HG03139 (cell line): Measurements from ENCODE around the gene PLPP3.
A peak's percentile ranks its signal among the peaks of the same experiment; 100 is the strongest.

ENCODE experiments used
- ATAC-seq: cut with Tn5 transposase; IDR thresholded peaks from one replicate; pipeline ENCODE4 v1.9.1; 2021; ENCODE audit not compliant: unreplicated experiment

PLPP3 gene

GRCh38 chr1:56501888-56502287, 77.5 kb downstream of the PLPP3 start:
- no peak for ATAC-seq

- no peak for ATAC-seq
These were observed 77.9 kb downstream of the PLPP3 start for GRCh38 chr1:56501426-56501825.

DNA sequence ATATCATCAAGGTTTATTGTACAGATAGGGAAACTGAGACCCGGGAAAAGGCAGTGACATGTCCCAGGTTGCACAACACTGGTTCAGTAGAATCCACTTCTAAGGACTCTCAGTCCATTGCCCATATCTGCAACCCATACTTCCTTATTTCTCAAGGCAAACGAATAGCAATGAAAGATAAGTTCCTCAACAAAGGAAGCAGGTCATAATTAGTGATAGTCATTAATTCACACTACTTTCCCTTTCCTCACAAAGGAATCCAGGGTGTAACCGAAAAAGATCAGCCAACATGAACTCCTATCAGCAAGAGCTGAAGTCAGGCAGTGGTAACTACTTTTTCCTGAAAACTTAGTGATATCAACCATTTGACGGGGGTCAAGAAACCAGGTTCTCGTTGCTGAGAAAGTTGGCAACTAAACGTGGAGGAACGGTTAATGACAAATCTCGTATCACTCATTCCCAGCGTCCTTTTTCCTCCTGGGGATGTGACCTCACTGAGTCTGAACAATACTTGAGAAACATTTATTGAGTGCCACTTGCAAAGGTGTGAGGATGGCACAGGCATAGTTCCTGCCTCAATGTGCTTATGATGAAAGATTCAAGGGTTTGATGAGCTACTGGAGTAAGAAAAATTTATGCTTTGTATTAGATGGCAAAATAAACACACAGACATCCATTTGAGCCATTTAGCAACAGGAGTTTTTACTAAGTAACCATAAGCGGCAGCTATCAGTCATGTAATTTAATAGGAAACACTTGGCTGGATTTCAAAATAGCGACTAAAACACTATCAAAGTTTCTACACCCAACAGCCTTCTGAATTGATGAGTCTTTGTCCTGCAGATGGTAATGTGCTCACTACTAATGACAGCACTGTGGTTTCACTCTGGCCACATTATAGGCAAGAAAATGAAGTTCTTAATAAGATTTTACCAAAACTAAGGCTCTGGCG, 82.3 kb downstream of the PLPP3 start:
- ATAC-seq: no peak

DNA sequence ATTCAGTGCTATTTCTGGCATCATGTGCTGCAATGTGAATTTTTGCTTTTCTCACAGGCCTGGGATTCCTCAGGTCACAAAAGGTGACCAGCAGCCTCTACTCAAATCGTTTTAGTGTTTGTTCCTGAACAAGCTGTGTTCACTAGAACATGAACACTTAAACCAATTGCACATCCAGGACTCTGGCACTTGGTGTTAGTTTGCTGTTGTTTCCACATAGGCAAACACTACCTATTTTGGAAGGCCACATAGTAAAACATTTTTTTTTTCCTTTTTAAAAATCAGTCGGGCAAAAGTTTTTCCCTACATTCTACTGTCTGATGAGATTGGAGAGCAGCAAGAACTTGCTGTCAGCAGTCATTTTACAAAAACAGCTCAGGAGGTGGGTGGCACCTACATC, 83.2 kb downstream of the PLPP3 start:
- ATAC-seq: no peak

DNA sequence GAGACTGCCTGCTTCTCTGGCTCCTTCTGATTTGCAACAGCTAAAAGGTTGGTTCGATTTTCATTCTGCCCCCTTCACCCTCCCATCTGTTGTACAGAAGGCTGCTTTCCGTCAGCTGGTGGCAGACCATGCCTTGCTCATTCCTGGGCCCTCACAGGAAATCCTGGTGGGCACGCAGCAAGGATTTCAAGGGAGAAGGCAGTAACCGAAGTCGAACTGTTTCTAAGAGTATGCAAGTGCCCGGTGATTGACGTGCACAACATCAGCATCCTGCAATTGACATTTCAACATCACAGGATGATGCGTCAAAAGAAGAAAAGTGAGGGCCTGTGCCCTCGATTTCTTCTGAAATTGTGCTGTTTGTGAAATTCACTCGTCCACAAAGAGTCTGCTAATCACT, 83.8 kb downstream of the PLPP3 start:
- no peak for ATAC-seq

- ATAC-seq: no peak
These were observed 85.1 kb downstream of the PLPP3 start for GRCh38 chr1:56494306-56494705.

GRCh38 chr1:56493826-56494225, 85.5 kb downstream of the PLPP3 start:
- ATAC-seq: no peak

- no peak for ATAC-seq
These were observed 87.9 kb downstream of the PLPP3 start for GRCh38 chr1:56491441-56491840.

DNA sequence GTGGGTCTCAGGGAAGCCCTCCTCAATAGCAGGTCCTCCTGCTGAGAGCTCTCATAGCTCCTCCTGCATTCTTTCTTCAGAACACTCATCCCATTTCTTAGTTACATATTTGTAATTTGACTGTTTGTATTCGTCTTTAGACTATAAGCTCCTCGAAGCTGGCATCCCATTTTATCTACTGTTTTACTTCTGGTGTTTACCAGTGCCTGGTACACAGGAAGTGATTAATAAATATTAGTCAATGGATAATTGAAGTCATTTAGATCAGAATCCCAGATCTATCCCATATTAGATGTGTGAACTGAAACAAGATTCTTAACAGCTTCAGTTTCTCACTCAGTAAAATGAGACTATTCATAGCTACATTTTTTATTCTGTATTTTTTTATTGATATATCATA, 88.7 kb downstream of the PLPP3 start:
- ATAC-seq: no peak

- no peak for ATAC-seq
These were observed 89.7 kb downstream of the PLPP3 start for GRCh38 chr1:56489695-56490094.

DNA sequence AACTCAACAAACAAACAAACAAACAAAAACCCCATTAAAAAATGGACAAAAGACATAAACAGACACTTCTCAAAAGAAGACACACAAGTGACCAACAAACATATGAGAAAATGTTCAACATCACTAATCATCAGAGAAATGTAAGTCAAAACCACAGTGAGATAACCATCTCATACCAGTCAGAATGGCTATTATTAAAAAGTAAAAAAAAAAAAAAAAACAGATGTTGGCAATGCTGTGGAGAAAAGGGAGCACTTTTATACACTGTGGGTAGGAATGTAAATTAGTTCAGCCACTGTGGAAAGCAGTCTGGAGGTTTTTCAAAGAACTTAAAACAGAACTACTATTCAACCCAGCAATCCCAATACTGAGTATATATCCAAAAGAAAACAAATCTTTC, 94.7 kb downstream of the PLPP3 start:
- no peak for ATAC-seq

GRCh38 chr1:56483104-56483503, 96.3 kb downstream of the PLPP3 start:
- no peak for ATAC-seq

- ATAC-seq: no peak
These were observed 96.9 kb downstream of the PLPP3 start for GRCh38 chr1:56482486-56482885.

DNA sequence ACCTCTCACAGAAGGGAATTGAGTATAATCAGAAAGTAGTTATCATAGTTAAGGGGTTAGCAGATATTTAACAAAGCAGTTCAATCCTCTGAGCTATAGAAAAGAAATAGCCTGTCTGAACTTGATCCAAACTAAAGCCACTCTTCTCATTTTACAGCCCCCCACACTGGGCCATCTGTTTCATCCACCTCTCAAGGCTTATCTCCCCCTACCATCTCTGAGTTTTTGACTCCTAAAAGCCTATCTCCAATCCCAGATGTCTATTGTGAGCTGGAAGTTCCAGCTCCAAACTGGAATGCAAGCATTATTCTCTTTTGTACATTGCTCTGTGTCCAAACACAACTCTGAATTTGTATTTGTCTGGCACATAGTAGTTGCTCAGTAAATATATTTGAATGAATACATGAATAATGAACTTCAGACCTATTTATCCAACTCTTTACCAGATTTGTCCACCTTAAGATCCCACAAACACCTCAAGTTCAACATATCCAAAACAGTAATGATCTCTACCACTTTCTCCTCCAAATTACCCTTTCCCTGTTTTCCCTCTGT, 98.1 kb downstream of the PLPP3 start:
- ATAC-seq: no peak

- ATAC-seq: no peak
These were observed 100.6 kb downstream of the PLPP3 start for GRCh38 chr1:56478734-56479133.

DNA sequence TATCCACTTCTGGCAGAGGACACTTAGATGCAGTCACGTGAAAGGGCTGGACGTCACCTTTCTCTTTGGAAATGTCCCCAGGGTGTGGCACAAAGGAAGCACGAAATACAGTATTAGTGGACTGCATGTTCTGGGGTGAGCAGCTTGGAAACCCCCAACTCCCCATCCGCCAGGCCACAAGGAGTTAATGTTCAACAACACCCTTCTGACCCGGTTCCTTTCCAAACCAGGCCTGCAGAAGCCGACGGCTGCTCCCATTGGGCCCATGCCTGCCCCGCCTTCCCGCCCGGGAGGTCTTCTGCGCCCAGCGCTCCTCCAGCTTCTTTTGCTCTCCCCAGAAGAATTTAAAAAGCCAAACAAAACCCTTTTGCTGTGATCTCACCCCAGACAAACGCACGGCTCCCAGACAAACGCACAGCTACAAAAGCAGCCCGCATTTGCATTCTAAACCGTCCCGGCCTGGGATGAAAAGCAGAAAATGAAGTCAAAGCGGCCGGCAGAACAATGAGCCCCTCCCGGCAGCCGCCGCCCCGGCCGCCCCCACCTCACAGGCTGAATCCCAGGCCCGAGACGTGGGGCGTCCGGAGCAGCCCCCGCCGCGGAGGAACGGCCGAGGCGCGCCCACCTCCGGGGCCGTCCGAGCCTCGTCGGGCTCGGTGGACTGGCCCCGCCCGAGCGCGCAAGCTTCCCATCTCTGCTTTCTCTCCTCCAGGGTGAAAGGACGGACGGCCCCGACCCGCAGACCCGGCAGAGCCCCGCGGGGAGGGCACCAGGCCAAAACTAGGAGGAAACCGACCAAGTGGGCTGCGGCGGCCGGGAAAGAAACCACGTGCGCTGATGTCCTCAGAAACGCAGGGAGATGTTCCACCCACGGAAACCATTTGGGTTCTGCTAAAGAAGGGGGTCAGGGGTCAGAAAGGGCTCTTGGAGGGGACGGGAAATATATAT, 101.9 kb downstream of the PLPP3 start:
- no peak for ATAC-seq

GRCh38 chr1:56473582-56474270, 105.6 kb downstream of the PLPP3 start:
- ATAC-seq: no peak

- peak; percentile 92 for ATAC-seq
These were observed 106.5 kb downstream of the PLPP3 start for GRCh38 chr1:56472860-56473259.

GRCh38 chr1:56469640-56470371, 109.6 kb downstream of the PLPP3 start:
- ATAC-seq: no peak

DNA sequence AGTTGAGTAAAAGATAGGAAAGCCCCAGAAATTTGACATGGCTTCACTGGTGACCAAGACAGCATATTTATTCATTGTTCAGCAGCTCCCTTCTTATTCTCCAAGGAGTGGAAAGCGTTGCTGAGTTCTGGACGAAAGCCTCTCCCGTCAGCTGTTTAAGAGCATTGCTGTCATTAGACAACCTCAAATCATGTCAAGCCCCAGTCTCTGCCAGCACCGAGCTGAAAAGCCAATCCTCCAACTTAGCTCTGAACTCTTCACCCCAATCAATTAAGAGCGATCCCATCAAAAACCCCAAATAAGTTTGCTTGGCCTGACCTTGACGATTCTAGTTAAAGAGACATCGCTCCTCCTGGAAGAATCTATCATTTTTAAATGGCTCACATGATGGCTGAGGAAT, 110.8 kb downstream of the PLPP3 start:
- no peak for ATAC-seq
